ENCODE data around the gene IDH1. TPM values are rescaled to one million over a fixed set of nuclear protein-coding genes. Genes with fewer than 3 reads are reported as not detected.

Gene IDH1
- total RNA-seq, 1 experiment from 2014 or later = 91.2 TPM

DNA sequence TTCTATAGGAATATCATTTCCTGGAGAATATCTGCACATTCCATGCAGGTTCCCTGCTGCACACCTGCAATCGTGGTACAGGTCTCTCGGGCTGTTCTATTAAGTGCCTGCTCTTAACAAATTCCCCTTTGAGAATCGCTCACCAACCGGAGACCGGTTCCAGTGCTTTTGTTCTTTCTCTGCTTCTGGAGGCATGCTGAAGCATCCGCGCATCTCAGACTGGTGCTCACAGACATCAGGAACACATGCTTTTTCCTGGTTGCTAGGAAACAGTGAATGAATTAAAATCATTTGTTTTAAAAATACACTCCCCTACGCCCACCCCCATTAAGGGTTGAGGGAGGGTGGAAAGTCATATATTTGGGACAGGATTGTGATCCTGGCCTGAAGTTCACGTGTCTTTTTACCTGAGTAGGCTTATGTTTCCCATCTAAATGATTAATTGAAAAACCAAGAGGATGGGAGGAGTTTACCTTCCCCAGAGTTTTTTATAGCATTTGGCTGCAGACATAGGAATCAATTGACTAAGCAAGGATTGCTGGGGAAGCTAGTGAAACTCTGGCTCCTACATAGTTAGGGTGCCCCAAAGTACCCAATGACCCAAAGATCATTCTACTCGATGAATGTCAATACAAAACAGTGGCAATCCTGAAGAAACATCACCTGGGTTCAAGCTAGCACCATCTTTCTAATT, 64.9 kb downstream of the IDH1 start, which contains the start of gene C2orf80:
Gene C2orf80, minus strand, starts transcription at position 221 of the 694 bp plus-strand sequence. CDS start 3,044 bp downstream, outside the sequence.
- RAD21 ChIA-PET (ENCODE audit: low non-redundant PET in 1 of 2, low total read pairs in 2 of 2, uncharacterized antibody in 2 of 2, unreplicated experiment in 2 of 2) = no interaction called here

More for the DNA sequence above, 64.9 kb downstream of the IDH1 start, which contains the start of gene C2orf80:
- Histone ChIP-seq H2AFZ (ENCODE audit: low read depth, low read length, poor library complexity, severe bottlenecking) (no peak within 1 kb of the TSS), H3K27ac (ENCODE audit: low read depth, low read length) (no peak within 1 kb of the TSS), H4K20me1 (ENCODE audit: insufficient read depth) (no peaks in the 10 kb centered on the region), H3K4me1 (ENCODE audit: control insufficient read depth in 1 of 2, insufficient read depth in 2 of 2, low read length in 2 of 2) (peaks cover 6 to 11% of the 10 kb centered on the region in 2 experiments; a peak in 3 of 4 replicates), H3K79me2 (ENCODE audit: insufficient read depth, low read length) (no peaks in the 10 kb centered on the region), H3K9me3 (ENCODE audit: control insufficient read depth in 1 of 2, insufficient read depth in 1 of 2, low read depth in 1 of 2, low read length in 2 of 2) (no peaks in the 10 kb centered on the region), H3K36me3 (ENCODE audit: control insufficient read depth in 1 of 2, insufficient read depth in 2 of 2, low read length in 2 of 2) (no peaks in the 10 kb centered on the region), H3K9me2 (ENCODE audit: insufficient read depth) (no peaks in the 10 kb centered on the region), H3K4me3 (replicated peaks in 1 of 2; ENCODE audit: low read depth in 1 of 2, low read length in 2 of 2) (no peak within 1 kb of the TSS), H3K9ac (ENCODE audit: low read length) (no peak within 1 kb of the TSS), H3K4me2 (ENCODE audit: low read length) (no peak within 1 kb of the TSS), H3K27me3 (ENCODE audit: insufficient read depth, low read length) (no peaks in the 10 kb centered on the region)
- CTCF ChIA-PET = no interaction called here
- intact Hi-C loops (cut with micrococcal nuclease) = no loop called here
- BruUV-seq (replicated peaks) = no TSS peak
- DNase-seq (ENCODE audit: low read depth, low spot score) (no peak), ATAC-seq (no peak)
- TF ChIP-seq SP1 (IDR thresholded peaks at IDR 0.05; ENCODE audit: low read depth) (no peak), ZNF274 (IDR thresholded peaks at IDR 0.05; ENCODE audit: low read depth, low read length) (no peak), FOSL1 (IDR thresholded peaks at IDR 0.05; ENCODE audit: low read depth) (no peak), CBX3 (IDR thresholded peaks at IDR 0.05; ENCODE audit: low read depth) (no peak), YY1 (IDR thresholded peaks at IDR 0.05; ENCODE audit: extremely low read depth, insufficient replicate concordance, low read depth, low read length) (no peak), POLR2A (IDR thresholded peaks at IDR 0.05; ENCODE audit: borderline replicate concordance, extremely low read depth, insufficient read depth, insufficient read length) (no peak), EZH2 (IDR thresholded peaks at IDR 0.05) (no peak), ZFX (IDR thresholded peaks at IDR 0.05) (no peak), CEBPB (IDR thresholded peaks at IDR 0.05; ENCODE audit: low read depth) (no peak), SRF (IDR thresholded peaks at IDR 0.05; ENCODE audit: low read depth) (no peak)
- TF ChIP-seq, protein P1, sequence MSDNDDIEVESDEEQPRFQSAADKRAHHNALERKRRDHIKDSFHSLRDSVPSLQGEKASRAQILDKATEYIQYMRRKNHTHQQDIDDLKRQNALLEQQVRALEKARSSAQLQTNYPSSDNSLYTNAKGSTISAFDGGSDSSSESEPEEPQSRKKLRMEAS (IDR thresholded peaks at IDR 0.05) = no peak
- TF ChIP-seq, protein P2, sequence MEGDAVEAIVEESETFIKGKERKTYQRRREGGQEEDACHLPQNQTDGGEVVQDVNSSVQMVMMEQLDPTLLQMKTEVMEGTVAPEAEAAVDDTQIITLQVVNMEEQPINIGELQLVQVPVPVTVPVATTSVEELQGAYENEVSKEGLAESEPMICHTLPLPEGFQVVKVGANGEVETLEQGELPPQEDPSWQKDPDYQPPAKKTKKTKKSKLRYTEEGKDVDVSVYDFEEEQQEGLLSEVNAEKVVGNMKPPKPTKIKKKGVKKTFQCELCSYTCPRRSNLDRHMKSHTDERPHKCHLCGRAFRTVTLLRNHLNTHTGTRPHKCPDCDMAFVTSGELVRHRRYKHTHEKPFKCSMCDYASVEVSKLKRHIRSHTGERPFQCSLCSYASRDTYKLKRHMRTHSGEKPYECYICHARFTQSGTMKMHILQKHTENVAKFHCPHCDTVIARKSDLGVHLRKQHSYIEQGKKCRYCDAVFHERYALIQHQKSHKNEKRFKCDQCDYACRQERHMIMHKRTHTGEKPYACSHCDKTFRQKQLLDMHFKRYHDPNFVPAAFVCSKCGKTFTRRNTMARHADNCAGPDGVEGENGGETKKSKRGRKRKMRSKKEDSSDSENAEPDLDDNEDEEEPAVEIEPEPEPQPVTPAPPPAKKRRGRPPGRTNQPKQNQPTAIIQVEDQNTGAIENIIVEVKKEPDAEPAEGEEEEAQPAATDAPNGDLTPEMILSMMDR (IDR thresholded peaks at IDR 0.05 in 2 of 3, conservative IDR thresholded peaks at IDR 0.05 in 1 of 3; ENCODE audit: borderline replicate concordance in 1 of 3, insufficient read depth in 1 of 3, low read depth in 2 of 3, low read length in 2 of 3) = no peak
- TF ChIP-seq, protein P3, sequence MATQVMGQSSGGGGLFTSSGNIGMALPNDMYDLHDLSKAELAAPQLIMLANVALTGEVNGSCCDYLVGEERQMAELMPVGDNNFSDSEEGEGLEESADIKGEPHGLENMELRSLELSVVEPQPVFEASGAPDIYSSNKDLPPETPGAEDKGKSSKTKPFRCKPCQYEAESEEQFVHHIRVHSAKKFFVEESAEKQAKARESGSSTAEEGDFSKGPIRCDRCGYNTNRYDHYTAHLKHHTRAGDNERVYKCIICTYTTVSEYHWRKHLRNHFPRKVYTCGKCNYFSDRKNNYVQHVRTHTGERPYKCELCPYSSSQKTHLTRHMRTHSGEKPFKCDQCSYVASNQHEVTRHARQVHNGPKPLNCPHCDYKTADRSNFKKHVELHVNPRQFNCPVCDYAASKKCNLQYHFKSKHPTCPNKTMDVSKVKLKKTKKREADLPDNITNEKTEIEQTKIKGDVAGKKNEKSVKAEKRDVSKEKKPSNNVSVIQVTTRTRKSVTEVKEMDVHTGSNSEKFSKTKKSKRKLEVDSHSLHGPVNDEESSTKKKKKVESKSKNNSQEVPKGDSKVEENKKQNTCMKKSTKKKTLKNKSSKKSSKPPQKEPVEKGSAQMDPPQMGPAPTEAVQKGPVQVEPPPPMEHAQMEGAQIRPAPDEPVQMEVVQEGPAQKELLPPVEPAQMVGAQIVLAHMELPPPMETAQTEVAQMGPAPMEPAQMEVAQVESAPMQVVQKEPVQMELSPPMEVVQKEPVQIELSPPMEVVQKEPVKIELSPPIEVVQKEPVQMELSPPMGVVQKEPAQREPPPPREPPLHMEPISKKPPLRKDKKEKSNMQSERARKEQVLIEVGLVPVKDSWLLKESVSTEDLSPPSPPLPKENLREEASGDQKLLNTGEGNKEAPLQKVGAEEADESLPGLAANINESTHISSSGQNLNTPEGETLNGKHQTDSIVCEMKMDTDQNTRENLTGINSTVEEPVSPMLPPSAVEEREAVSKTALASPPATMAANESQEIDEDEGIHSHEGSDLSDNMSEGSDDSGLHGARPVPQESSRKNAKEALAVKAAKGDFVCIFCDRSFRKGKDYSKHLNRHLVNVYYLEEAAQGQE (IDR thresholded peaks at IDR 0.05; ENCODE audit: low read depth) = no peak
- POLR2A ChIA-PET = no interaction called here
